ENCODE results near the gene OR52W1. TPM values are rescaled to one million over a fixed set of nuclear protein-coding genes. Genes with fewer than 3 reads are reported as not detected.

The OR52W1 gene
- polyA plus RNA-seq, 1 experiment = not detected

DNA sequence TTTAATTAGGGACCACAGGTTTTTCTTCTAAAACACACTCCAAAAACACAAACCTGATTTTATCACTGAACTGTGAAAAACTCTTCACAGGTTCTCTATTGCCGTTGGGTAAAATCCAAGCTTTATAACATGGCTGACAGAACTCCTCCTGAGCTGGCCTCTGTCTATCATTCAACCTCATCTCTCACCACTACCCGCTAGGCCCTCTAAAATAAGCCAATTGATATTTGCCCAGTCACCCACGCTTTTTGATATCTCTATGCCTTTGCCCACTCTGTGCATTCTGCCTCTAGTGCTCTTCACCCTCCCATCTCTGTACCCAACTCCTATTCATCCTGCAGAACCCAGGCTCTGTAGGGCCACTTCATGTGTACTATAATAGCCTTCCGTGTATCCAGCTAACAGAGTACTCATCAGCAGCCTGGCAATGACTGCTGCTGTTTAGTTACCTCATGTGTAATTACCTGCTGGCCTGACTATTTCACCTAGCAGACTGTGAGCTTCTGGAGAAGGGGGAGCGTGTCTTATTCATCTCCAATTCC lies 38.8 kb downstream of the OR52W1 start:
- Histone ChIP-seq H3K4me3 (ENCODE audit: low read depth, low read length) (no peak overlapping the region), H3K27me3 (ENCODE audit: control insufficient read depth, insufficient read depth, low read length) (peaks cover 9% of the 10 kb centered on the region), H3K27ac (ENCODE audit: low read depth, low read length) (no peak overlapping the region), H3K9me3 (ENCODE audit: control insufficient read depth, insufficient read depth, low read length) (no peaks in the 10 kb centered on the region; the same call in 1 of the 2 replicates)
- CTCF ChIA-PET = interaction anchor here (0.8 to 7.2 kb wide), 3 partner anchors 13 to 125 kb away, joined by 4 to 61 read pairs (median 8); no protein-coding TSS in a partner anchor
- TF ChIP-seq, protein P1, sequence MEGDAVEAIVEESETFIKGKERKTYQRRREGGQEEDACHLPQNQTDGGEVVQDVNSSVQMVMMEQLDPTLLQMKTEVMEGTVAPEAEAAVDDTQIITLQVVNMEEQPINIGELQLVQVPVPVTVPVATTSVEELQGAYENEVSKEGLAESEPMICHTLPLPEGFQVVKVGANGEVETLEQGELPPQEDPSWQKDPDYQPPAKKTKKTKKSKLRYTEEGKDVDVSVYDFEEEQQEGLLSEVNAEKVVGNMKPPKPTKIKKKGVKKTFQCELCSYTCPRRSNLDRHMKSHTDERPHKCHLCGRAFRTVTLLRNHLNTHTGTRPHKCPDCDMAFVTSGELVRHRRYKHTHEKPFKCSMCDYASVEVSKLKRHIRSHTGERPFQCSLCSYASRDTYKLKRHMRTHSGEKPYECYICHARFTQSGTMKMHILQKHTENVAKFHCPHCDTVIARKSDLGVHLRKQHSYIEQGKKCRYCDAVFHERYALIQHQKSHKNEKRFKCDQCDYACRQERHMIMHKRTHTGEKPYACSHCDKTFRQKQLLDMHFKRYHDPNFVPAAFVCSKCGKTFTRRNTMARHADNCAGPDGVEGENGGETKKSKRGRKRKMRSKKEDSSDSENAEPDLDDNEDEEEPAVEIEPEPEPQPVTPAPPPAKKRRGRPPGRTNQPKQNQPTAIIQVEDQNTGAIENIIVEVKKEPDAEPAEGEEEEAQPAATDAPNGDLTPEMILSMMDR (IDR thresholded peaks at IDR 0.05; ENCODE audit: low read depth, low read length) = no peak
- POLR2A ChIA-PET = no interaction called here
- no peak for DNase-seq (ENCODE audit: low read depth, low spot score)

DNA sequence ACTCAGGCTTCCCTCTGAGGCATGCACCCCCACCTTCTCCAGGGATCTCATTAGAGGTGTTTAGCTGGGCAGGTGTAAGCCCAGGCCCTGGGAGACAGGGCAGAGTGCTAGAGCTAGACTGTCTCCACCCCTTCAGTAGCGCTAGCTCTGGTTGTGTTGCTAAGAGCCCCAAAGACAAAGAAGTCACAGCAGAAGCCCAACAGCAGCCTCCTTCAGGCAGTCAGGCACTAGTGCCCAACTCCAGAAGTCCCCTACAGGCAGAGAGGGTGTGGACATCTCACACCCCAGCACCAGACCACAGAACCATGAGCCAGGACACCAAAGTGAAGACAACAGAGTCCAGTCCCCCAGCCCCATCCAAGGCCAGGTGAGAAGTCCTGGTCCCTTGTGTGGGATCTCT lies 39.9 kb downstream of the OR52W1 start, which contains the start of gene CNGA4:
Gene CNGA4 (plus strand): TSS at position 188 of the 400 bp plus-strand sequence. CDS start 118 bp downstream, at position 306.
- DNase-seq (ENCODE audit: low read depth, low spot score) = no peak
- CTCF ChIA-PET = interaction anchor here (7.2 kb wide), 1 partner anchor 12 kb away, joined by 61 read pairs; no protein-coding TSS in a partner anchor
- POLR2A ChIA-PET = no interaction called here
- Histone ChIP-seq H3K9me3 (ENCODE audit: control insufficient read depth, insufficient read depth, low read length) (no peaks in the 10 kb centered on the region; the same call in 1 of the 2 replicates), H3K27me3 (ENCODE audit: control insufficient read depth, insufficient read depth, low read length) (peaks cover 11% of the 10 kb centered on the region), H3K27ac (ENCODE audit: low read depth, low read length) (no peak within 1 kb of the TSS), H3K4me3 (ENCODE audit: low read depth, low read length) (no peak within 1 kb of the TSS)
- TF ChIP-seq, protein P1 (IDR thresholded peaks at IDR 0.05; ENCODE audit: low read depth, low read length) = no peak

DNA sequence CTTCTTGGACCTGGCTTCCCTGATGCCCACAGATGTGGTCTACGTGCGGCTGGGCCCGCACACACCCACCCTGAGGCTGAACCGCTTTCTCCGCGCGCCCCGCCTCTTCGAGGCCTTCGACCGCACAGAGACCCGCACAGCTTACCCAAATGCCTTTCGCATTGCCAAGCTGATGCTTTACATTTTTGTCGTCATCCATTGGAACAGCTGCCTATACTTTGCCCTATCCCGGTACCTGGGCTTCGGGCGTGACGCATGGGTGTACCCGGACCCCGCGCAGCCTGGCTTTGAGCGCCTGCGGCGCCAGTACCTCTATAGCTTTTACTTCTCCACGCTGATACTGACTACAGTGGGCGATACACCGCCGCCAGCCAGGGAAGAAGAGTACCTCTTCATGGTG lies 41.1 kb downstream of the OR52W1 start:
- TF ChIP-seq, protein P1 (IDR thresholded peaks at IDR 0.05; ENCODE audit: low read depth, low read length) = no peak
- CTCF ChIA-PET = interaction anchor here (1.2 to 3.0 kb wide), 2 partner anchors 11 to 123 kb away, joined by 5 to 18 read pairs; no protein-coding TSS in a partner anchor

DNA sequence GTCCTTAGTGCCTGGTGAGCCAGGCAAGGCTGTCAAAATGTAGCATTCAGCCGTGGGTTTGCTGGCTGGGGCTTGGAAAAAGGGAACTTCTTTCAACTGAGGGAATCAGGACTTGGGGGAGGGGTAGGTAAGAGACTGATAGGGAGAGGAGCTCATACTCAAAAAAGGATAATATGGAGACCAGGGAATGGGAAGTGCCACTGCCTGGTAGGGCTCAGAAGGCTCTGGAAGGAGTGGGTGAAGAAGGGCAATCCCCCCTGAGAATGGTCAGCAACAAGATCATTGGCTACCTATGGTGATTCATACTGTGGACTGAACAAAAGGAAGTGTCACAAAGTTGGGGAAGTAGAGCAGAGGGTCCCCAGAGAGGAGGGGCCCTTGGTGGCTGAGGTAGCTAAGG lies 41.8 kb downstream of the OR52W1 start:
- ChIA-PET POLR2A (no interaction called here), CTCF (interaction anchor here (1.2 to 3.0 kb wide), 2 partner anchors 10 to 122 kb away, joined by 5 to 18 read pairs; no protein-coding TSS in a partner anchor)
- Histone ChIP-seq H3K4me3 (ENCODE audit: low read depth, low read length) (no peak overlapping the region), H3K27me3 (ENCODE audit: control insufficient read depth, insufficient read depth, low read length) (peaks cover 17% of the 10 kb centered on the region), H3K27ac (ENCODE audit: low read depth, low read length) (no peak overlapping the region), H3K9me3 (ENCODE audit: control insufficient read depth, insufficient read depth, low read length) (no peaks in the 10 kb centered on the region; the same call in 1 of the 2 replicates)
- TF ChIP-seq, protein P1 (IDR thresholded peaks at IDR 0.05; ENCODE audit: low read depth, low read length) = no peak
- no peak for DNase-seq (ENCODE audit: low read depth, low spot score)

More for the DNA sequence above, 41.1 kb downstream of the OR52W1 start:
- no peak for DNase-seq (ENCODE audit: low read depth, low spot score)
- H3K4me3 ChIP-seq (ENCODE audit: low read depth, low read length) = no peak overlapping the region
- H3K27me3 ChIP-seq (ENCODE audit: control insufficient read depth, insufficient read depth, low read length) = peaks cover 14% of the 10 kb centered on the region
- H3K27ac ChIP-seq (ENCODE audit: low read depth, low read length) = no peak overlapping the region
- no peaks in the 10 kb centered on the region; the same call in 1 of the 2 replicates for H3K9me3 ChIP-seq (ENCODE audit: control insufficient read depth, insufficient read depth, low read length)
- POLR2A ChIA-PET = no interaction called here

DNA sequence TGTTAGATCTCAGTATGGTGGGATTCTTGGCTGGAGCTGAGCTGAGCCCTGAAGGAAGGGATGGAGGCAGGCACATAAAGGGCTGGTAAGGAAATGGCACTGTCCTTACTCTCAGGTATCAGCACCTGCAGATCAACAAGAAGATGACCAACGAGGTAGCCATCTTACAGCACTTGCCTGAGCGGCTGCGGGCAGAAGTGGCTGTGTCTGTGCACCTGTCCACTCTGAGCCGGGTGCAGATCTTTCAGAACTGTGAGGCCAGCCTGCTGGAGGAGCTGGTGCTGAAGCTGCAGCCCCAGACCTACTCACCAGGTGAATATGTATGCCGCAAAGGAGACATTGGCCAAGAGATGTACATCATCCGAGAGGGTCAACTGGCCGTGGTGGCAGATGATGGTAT lies 42.3 kb downstream of the OR52W1 start:
- CTCF ChIA-PET = interaction anchor here (1.2 to 3.0 kb wide), 2 partner anchors 10 to 122 kb away, joined by 5 to 18 read pairs; no protein-coding TSS in a partner anchor
- no peaks in the 10 kb centered on the region; the same call in 1 of the 2 replicates for H3K9me3 ChIP-seq (ENCODE audit: control insufficient read depth, insufficient read depth, low read length)
- POLR2A ChIA-PET = no interaction called here
- no peak overlapping the region for H3K4me3 ChIP-seq (ENCODE audit: low read depth, low read length)
- TF ChIP-seq, protein P1 (IDR thresholded peaks at IDR 0.05; ENCODE audit: low read depth, low read length) = no peak
- no peak for DNase-seq (ENCODE audit: low read depth, low spot score)
- H3K27ac ChIP-seq (ENCODE audit: low read depth, low read length) = no peak overlapping the region
- H3K27me3 ChIP-seq (ENCODE audit: control insufficient read depth, insufficient read depth, low read length) = peaks cover 17% of the 10 kb centered on the region
